GM12801 (cell line): ENCODE data around the gene LDLRAD4.

Source experiments
- CTCF ChIP-seq: IDR thresholded peaks from one replicate; pipeline ENCODE4 v1.5.1; 2011; ENCODE audit warnings: control low read depth; ENCODE audit not compliant: insufficient read length; ENCODE audit errors: extremely low read depth

LDLRAD4 gene

DNA sequence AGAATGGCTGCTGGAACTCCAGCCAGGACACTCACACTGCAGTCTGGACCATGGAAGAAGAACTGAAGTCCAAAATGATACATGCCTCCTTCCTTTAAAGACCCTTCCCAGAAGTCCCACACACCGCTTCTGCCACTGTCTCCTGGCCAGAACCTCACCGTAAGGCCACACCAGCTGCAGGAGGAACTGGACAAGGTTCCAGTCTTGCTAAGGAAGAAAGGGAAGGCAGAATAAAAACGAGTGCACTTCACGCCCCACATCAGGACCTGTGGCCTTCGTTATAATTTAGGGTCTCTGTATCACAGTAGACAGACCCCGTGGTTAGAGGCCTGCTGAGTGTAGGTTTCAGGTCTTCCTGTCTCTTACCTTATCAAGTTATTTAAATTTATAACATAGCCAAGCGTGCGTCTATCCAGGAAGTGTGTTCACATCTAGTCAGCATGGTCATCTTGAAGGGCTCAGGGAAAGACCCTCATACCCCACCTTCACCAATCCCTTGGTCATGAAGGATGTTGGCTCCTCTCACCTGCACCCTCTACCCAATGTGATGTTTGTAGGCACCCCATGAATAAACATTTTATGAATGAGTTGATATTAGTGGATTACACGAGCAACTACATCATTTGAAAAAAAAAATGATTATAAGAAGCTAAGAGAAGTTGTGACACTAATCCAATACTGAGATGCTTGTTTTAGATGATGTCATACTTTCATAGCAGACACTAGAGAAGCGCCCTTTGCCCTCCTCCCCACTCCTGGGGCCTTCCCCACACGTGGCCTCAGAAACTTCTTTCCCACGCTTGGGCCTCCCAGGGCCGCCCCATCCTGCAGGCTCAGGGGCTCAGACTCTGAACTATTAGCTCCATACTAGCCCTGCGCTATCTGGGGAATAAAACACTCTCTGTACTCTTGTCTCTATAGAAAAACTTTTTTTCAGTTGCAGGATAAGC, 350.2 kb downstream of the LDLRAD4 start:
- no peak for TF ChIP-seq CTCF

GRCh38 chr18:13570216-13570615, 351.7 kb downstream of the LDLRAD4 start:
- no peak for TF ChIP-seq CTCF

DNA sequence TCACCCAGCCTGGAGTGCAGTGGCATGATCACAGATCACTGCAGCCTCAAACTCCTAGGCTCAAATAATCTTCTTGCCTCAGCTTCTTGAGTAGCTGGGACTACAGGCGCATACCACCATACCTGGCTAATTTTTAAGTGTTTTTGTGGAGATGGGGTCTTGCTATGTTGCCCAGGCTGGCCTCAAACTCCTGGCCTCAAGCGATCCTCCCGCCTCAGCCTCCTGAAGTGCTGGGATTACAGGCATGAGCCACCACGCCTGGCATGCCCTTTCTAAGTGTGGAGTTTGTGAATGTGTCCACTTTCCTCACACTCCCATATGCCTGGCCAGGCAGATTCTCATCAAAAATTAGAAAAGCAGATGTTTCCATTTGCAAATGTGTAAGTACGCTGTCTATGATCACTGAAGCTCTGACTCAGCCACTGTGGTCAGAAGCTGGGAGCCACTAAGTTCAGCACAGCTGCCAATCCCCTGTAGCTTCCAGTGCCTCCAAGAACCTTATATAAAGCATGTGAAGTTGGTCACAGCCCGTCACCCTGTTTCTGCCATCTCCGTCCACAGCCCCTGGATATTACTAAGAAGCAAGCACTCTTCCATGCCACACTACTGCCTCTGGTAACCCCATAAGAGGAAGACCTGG, 352.4 kb downstream of the LDLRAD4 start:
- TF ChIP-seq CTCF, result no peak

DNA sequence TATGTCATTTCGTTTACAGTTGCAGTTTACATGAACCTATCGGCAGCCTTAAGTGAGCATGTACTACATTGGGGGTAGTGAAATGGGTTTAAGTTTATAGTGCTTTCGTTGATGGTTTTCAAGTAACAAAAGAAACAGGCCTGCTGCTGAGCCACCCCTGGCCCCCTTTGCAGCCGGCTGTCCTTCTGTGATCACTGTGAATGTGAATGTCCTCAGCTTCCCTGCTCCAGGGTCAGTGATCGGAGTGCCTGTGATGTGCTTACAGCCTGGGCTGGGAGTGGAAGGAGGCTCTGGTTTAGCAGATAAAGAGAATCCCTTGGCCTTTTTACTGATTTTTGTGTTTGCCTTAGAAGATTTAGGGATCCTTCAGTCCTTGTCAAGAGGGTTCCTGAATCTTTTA, 353.6 kb downstream of the LDLRAD4 start:
- TF ChIP-seq CTCF, result no peak

DNA sequence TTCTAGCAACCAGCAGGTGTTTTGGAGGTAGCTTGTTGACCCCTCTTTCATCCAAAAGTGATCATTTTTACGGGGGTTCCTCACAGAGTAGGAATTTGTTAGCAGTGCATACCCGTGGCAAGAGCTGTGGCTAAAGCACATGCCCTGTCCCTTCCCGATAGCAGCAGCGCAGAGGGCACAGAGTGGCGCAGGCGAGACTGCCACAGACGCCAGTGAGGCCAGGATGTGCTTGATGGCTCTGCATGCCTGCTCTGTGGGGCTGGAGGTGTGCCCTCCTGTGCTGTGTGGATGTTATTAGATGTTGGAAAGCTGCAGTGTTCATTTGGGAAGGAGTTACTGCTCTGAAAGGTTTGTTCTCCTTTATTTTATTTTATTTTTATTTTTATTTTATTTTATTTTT, 354.2 kb downstream of the LDLRAD4 start:
- TF ChIP-seq CTCF, result no peak

DNA sequence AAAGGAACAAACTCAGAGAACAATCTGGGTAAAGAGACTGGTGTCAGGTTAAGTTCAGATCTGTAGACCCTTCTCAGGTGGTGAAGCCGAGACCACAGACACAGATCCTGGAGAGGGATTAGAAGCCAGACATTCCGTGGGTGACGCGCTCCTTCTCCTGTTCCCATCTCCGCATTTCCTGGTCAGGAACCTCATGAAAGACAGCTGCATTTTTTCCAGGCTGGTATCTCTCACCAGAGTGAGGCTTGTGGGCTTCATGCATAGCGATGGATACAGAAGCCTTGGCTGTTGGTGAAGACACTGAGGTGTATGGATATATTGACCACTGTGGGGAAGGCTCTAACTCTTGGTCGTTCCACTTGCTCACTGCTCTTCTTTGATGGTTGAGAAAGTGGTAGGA, 355.2 kb downstream of the LDLRAD4 start:
- no peak for TF ChIP-seq CTCF

GRCh38 chr18:13574355-13574754, 355.8 kb downstream of the LDLRAD4 start:
- no peak for TF ChIP-seq CTCF
